A204.1 (cell line): ENCODE results near the gene PSTK.
A peak's percentile ranks its signal among the peaks of the same experiment; 100 is the strongest.

Experiments
- FAIRE-seq: peaks from 2 replicates; lab custom pipeline; 2012; peaks lifted over from hg19 to GRCh38; lab: Jason Lieb, UNC

Gene PSTK

GRCh38 chr10:122980209-122981065 lies at the start of gene PSTK:
Gene PSTK (plus strand): TSS chr10:122980401. CDS start chr10:122980480, 79 bp downstream.
- FAIRE-seq: no peak

DNA sequence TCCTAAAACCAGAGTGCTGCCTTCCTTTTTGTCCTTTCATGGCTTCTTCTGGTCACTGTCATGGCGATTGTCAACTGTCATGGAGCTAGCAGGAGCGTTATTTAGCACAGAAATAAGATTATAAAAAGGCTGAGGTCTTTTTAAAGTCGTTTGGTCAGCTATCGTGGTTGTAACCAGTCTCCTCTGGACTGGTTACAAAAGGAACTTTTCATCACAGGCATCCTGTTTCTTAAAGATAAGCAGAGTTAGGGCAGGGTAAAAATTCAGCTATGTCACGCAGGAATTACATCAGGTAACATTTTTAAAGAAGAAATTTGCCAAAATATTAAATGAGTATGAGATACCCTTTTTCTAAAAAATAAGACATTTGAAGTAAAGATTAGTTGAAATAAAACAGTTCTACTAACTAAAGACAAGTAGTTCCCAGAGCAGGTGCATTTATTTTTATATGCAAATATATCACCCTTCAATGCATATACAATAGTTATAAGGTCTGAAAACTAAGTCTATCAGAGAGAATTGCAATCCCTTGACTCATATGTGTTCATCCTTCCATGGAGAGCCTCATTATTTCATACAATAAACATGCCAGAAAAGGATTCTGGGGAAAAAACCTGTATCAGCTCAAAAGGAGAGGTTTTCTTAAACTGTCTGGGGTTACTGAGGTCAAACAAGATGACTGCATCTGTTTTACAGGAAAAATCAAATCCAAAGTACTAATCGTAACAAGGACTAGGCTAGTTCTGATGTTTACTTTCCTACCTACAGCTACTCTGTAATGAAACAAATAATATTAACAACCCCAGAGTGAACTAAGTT lies 48.9 kb upstream of the PSTK start:
- FAIRE-seq: no peak

- peak; percentile 52 for FAIRE-seq
These were observed 40.9 kb upstream of the PSTK start for GRCh38 chr10:122939133-122939855.

- FAIRE-seq: no peak
These were observed 40.2 kb upstream of the PSTK start for GRCh38 chr10:122939856-122940543.

- no peak for FAIRE-seq
These were observed 30.9 kb upstream of the PSTK start for GRCh38 chr10:122949296-122949695.

DNA sequence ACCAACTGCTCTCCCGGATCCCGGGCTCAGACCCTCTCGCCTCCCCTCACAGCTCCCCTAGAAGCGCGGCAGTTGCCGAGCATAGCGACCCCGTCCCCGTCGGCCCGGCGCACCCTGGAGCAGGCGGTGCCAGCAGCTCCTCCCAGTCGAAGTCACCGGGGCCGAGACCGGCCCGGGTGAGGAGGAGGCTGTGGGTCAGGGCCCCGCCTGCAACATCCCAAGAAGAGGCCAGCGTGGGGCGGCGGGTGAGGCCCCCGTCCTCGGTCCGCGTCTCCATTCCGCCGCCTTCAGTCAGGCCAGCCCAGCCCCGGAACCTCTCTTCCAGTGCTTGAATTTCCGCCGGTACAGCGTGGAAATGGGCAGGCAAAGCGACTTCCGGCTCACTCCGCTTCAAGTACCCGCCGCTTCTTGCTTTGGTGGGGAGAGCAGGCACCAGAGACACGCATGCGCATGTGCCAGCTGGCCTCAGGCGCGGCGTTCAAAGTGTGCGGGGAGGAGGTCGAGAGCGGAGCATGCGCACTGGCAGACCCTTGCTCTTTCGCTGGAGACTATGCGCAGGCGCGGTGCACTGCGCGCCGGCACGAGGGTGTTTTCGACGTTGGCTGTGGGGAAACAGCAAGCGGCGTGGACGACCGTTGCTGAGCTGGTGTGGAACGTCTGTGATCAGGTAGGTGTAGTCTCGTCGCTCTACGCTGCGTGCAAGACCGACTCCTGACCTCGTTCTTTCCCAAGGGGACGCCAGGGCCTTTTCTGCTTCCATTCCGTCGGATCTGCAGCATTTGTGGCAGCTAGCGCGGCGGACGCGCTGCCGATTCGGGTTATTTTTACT lies 26.1 kb upstream of the PSTK start, which contains the start of gene C10orf88:
TSS of gene C10orf88 (minus strand) at position 326 of the 829 bp plus-strand sequence. CDS start at position 277, 49 bp downstream.
- FAIRE-seq: peak; percentile 80

DNA sequence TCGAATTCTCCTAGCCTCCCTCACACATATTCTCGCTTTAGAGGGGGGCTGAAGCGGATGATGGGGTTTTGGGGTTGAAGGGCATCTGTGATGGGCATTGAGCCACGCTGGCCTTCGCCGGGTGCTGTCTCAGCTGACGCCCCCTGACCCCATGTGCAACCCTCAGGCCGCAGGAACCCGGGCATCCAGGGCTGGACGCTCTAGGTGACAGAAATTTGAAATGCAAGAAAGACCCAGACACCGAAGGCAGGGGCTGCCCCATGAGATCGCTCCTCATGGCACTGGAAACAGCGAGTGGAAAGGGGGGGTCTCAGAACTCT lies 25.5 kb upstream of the PSTK start:
- no peak for FAIRE-seq

DNA sequence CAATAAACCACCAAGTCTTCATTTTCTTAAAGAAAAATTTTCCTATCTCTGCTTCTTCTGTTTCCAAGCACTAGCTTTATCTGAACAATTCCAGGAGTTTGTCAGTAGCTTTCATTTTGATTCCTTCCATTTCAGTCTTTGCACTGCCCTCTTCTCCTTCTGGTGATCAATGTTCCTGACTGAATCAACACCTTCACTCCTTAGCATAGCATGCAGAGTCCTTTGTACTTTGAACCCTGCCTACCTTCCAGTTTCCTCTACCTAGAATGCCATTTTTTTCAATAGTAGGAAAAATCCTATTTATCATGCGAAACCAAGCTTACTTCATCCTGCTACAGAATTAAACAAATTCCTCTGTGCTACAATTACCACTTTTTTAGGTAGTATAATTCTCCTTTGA lies 24.3 kb upstream of the PSTK start:
- FAIRE-seq: no peak

- FAIRE-seq: no peak
These were observed 22.7 kb upstream of the PSTK start for GRCh38 chr10:122957474-122957873.

GRCh38 chr10:122962405-122962804 lies 17.8 kb upstream of the PSTK start:
- no peak for FAIRE-seq

- no peak for FAIRE-seq
These were observed 13.3 kb upstream of the PSTK start for GRCh38 chr10:122966879-122967278.

GRCh38 chr10:122968698-122969097 lies 11.5 kb upstream of the PSTK start:
- FAIRE-seq: no peak

DNA sequence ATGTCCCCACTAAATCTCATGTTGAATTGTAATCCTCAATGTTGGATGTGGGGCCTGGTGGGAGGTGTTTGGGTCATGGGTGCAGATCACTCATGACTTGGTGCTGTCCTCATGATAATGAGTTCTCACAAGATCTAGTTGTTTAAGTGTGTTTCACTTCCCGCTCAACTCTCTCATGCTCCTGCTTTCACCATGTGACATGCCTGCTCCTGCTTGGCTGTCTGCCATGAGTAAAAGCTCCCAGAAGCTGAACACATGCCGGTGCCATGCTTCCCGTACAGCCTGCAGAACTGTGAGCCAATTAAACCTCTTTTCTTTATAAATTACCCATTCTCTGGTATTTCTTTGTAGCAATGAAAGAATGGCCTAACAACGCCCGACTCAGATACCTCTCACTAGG lies 6.2 kb upstream of the PSTK start:
- no peak for FAIRE-seq

DNA sequence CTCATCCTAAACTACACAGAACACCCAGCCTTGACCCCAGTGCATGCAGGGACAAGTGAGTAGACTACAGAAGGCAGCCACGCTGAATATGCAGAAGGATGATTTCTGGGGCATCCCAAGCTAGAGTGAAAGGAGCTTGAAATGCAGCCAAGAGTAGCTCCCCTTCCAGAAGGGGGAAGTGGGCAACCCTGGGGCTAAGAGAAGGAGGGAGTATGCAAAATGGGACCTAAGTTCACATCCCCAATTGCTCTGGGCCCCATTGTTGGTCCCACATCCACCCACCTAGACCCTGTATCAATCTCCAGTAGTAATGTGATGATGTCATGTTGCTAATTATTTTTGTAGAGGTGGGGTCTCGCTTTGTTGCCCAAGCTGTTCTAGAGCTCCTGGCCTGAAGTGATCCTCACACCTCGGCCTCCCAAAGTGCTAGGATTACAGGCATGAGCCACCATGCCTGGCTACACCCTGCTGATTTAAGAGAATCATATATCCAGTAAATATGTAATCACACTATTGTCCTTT lies 5.6 kb upstream of the PSTK start:
- no peak for FAIRE-seq

- no peak for FAIRE-seq
These were observed 864 bp downstream of the PSTK start for GRCh38 chr10:122981066-122981464.

- no peak for FAIRE-seq
These were observed 3.7 kb downstream of the PSTK start for GRCh38 chr10:122983898-122984297.

- no peak for FAIRE-seq
These were observed 4.5 kb downstream of the PSTK start for GRCh38 chr10:122984708-122985107.

DNA sequence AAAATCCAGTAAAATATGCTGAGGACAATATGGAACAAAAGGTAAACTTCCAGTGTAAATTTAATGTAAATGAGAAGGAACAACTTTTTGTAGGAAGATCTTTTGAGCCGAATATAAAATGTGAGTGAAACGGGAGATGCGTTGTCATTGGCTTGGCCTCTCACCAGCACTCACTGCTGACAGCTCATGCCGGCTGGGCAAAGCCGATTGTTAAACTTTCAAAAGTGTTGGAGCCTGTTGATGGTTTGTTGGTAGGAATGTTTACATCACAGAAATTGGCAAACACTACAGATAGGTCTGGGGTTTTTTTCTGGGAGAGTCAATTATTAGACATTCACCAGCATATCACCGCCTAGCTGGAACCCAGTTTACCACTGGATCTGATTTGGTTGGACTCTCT lies 6.1 kb downstream of the PSTK start:
- FAIRE-seq: no peak

GRCh38 chr10:122988501-122988900 lies 8.3 kb downstream of the PSTK start:
- no peak for FAIRE-seq

DNA sequence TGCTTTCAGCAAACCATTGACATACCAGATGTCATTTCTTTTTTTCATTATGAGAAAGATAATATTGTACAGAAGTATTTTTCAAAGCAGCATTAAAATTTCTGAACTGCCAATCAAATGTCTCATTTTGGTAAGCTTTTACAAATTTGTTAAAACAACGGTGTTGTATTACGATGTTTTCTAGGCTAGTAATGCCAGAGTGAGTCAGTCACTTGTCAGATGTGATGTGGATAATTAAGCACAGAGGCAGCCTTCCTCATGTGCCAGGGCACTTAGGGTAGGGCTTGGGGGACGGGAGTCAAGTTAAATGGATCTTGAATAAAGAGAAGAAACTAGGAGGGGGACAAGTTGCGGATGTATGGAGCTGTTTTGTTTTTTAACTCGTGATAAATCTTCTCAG lies 10.1 kb downstream of the PSTK start:
- no peak for FAIRE-seq

DNA sequence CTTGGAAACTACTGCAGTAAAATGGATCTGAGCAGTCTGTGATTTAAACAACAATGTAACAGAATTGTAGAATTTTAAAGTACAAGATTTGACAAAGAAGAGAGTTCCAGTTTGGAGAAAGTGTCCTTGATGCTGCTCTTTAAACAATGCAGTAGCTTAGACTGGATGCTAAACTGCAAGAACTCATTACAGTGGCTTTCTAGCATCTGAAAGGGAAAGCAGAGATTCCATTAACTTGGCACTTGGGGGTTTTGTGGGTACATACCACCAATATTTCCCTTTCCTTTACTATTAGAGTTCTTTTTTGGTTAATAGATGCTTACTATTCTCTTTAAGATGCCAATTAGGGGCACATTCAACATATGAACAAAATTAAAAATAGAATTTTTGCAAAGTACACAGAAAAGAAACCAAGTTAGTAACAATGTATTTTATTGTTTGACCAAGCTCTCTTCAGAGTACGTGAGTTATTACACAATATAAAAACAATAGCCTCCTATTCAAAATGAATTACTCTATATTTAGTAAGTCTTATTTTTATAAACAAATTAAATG lies 11.9 kb downstream of the PSTK start:
- peak; percentile 68 for FAIRE-seq
